Measurements from ENCODE around the gene SLC38A10. TPM values are rescaled to one million over a fixed set of nuclear protein-coding genes. Genes with fewer than 3 reads are reported as not detected.
A peak's percentile ranks its signal among the peaks of the same experiment; 100 is the strongest.

SLC38A10 gene
- total RNA-seq, 1 experiment from 2014 or later: 121 TPM

DNA sequence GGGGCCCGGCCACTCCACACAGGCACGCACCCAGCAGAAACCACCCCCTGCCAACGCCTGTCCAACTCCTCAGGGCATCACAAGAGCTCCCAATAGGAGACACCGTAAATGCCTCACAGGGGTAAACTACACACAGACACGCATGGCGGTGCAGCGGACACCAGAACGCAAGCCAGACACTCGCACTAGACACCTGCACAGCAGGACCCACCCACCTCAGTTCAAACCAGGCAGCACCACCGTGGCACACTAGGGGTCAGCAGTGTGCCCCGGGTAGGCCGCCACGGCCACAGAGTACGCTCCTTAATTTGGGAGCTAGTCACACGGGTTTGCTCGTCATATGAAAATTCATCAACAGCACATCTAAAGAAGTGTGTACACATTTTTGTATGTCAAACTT is 3.4 kb downstream of the SLC38A10 start:
- Mint-ChIP-seq H3K9me3 (ENCODE audit: low read depth, unreplicated experiment) (no peaks in the 10 kb centered on the region), H3K4me3 (ENCODE audit: low read depth, unreplicated experiment) (no peak overlapping the region), H3K27ac (ENCODE audit: unreplicated experiment) (no peak overlapping the region), H3K36me3 (ENCODE audit: insufficient read depth, unreplicated experiment) (peaks cover 47% of the 10 kb centered on the region), H3K27me3 (ENCODE audit: unreplicated experiment) (no peaks in the 10 kb centered on the region), H3K4me1 (ENCODE audit: low read depth, unreplicated experiment) (peaks cover 8% of the 10 kb centered on the region)
- peak; percentile 64 for DNase-seq
- no TSS peak for BruUV-seq (replicated peaks)
- TF ChIP-seq, protein P1, sequence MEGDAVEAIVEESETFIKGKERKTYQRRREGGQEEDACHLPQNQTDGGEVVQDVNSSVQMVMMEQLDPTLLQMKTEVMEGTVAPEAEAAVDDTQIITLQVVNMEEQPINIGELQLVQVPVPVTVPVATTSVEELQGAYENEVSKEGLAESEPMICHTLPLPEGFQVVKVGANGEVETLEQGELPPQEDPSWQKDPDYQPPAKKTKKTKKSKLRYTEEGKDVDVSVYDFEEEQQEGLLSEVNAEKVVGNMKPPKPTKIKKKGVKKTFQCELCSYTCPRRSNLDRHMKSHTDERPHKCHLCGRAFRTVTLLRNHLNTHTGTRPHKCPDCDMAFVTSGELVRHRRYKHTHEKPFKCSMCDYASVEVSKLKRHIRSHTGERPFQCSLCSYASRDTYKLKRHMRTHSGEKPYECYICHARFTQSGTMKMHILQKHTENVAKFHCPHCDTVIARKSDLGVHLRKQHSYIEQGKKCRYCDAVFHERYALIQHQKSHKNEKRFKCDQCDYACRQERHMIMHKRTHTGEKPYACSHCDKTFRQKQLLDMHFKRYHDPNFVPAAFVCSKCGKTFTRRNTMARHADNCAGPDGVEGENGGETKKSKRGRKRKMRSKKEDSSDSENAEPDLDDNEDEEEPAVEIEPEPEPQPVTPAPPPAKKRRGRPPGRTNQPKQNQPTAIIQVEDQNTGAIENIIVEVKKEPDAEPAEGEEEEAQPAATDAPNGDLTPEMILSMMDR (IDR thresholded peaks at IDR 0.05; ENCODE audit: unreplicated experiment): peak; percentile 36
- intact Hi-C loops (cut with micrococcal nuclease; ENCODE audit: unreplicated experiment): loop anchor here (10.0 kb wide), 1 partner anchor 193 kb away; no protein-coding TSS in a partner anchor
- CTCF ChIA-PET: interaction anchor here (0.6 to 0.8 kb wide), 2 partner anchors 33 to 193 kb away, joined by 3 to 9 read pairs; no protein-coding TSS in a partner anchor

DNA sequence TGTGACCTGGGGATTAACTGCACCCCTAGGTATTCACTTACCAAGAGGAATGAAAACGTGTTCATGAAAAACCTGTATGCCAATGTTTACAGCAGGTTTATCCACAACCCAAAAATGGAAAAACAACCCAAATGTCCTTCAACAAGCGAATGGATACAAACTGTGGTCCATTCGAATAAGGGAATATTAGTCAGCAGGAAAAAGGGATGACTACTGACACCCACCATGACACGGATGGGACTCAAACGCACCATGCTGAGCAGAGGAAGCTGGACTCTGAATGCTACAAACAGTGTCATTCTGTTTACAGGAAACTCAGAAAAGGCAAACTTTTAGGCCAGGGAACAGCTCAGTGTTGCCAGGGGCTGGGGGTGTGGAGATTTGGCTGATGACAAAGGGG is 4.9 kb downstream of the SLC38A10 start:
- no TSS peak for BruUV-seq (replicated peaks)
- Mint-ChIP-seq H3K9me3 (ENCODE audit: low read depth, unreplicated experiment) (no peaks in the 10 kb centered on the region), H3K36me3 (ENCODE audit: insufficient read depth, unreplicated experiment) (peaks cover 40% of the 10 kb centered on the region), H3K4me1 (ENCODE audit: low read depth, unreplicated experiment) (peaks cover under 1% of the 10 kb centered on the region), H3K4me3 (ENCODE audit: low read depth, unreplicated experiment) (no peak overlapping the region), H3K27ac (ENCODE audit: unreplicated experiment) (no peak overlapping the region), H3K27me3 (ENCODE audit: unreplicated experiment) (no peaks in the 10 kb centered on the region)
- intact Hi-C loops (cut with micrococcal nuclease; ENCODE audit: unreplicated experiment): loop anchor here (10.0 kb wide), 1 partner anchor 195 kb away; no protein-coding TSS in a partner anchor
- no peak for DNase-seq
- CTCF ChIA-PET: no interaction called here
- TF ChIP-seq, protein P1 (IDR thresholded peaks at IDR 0.05; ENCODE audit: unreplicated experiment): no peak

DNA sequence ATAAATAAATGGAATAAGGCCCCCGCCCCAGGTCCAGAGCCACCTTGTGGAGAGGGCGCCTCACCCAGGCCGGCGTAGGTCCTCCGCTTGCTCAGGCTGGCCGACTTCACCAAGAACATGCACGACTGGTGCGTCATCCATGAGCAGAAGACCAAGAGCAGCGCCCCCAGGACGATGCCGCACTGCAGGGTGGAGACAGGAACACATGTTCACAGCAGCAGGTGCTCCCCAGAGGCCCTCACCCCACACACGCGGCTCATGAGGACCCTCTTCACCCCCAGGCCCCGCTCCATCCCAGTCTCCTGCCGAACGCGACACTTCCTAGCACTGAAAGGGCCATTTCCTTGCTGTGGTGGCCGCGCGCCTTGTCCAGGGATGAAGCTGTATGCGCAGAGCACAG is 5.5 kb downstream of the SLC38A10 start:
- CTCF ChIA-PET: no interaction called here
- H3K4me1 Mint-ChIP-seq (ENCODE audit: low read depth, unreplicated experiment): no peaks in the 10 kb centered on the region
- no peak overlapping the region for H3K4me3 Mint-ChIP-seq (ENCODE audit: low read depth, unreplicated experiment)
- H3K27me3 Mint-ChIP-seq (ENCODE audit: unreplicated experiment): no peaks in the 10 kb centered on the region
- H3K9me3 Mint-ChIP-seq (ENCODE audit: low read depth, unreplicated experiment): no peaks in the 10 kb centered on the region
- intact Hi-C loops (cut with micrococcal nuclease; ENCODE audit: unreplicated experiment): loop anchor here (10.0 kb wide), 1 partner anchor 195 kb away; no protein-coding TSS in a partner anchor
- TF ChIP-seq, protein P1 (IDR thresholded peaks at IDR 0.05; ENCODE audit: unreplicated experiment): no peak
- BruUV-seq (replicated peaks): no TSS peak
- peaks cover 34% of the 10 kb centered on the region for H3K36me3 Mint-ChIP-seq (ENCODE audit: insufficient read depth, unreplicated experiment)
- DNase-seq: no peak
- no peak overlapping the region for H3K27ac Mint-ChIP-seq (ENCODE audit: unreplicated experiment)

DNA sequence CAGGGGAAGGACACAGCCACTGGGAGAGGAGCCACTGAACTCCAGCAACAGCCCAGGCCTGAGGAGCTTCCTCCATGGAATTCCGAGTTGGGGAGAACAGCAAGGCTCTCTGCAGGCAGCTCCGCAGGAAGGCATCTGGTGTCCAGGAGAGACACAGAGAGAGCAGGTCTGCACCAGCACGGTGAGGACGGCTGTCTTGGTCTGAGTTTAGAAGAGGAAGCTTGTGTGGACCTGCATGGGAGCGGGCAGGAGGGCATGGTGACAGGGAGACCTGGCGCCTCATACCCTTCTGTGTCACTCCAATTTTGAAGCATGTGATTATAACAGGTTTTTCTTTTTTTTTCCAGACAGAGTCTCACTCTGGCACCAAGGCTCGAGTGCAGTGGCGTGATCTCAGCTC is 6.4 kb downstream of the SLC38A10 start:
- intact Hi-C loops (cut with micrococcal nuclease; ENCODE audit: unreplicated experiment): no loop called here
- Mint-ChIP-seq H3K9me3 (ENCODE audit: low read depth, unreplicated experiment) (no peaks in the 10 kb centered on the region), H3K4me3 (ENCODE audit: low read depth, unreplicated experiment) (no peak overlapping the region), H3K27ac (ENCODE audit: unreplicated experiment) (no peak overlapping the region), H3K36me3 (ENCODE audit: insufficient read depth, unreplicated experiment) (peaks cover 25% of the 10 kb centered on the region), H3K4me1 (ENCODE audit: low read depth, unreplicated experiment) (no peaks in the 10 kb centered on the region), H3K27me3 (ENCODE audit: unreplicated experiment) (no peaks in the 10 kb centered on the region)
- no peak for DNase-seq
- BruUV-seq (replicated peaks): no TSS peak
- TF ChIP-seq, protein P1 (IDR thresholded peaks at IDR 0.05; ENCODE audit: unreplicated experiment): no peak
- CTCF ChIA-PET: no interaction called here

Measured in Calu3 (cell line).